HUDEP-2 (cell line): Measurements from ENCODE around the gene CTSF.
"Not testable (repeated sequence)": the region's sequence is repeated elsewhere in the genome, so short reads cannot be mapped to it uniquely, and the experiment has no call there.

Source experiments
- DNase-seq, 76 experiments: peaks; one replicate each; lab custom pipeline; 2025; ENCODE audit not compliant: unreplicated experiment in 76 of 76; lab: John Stamatoyannopoulos, UW

Gene CTSF

GRCh38 chr11:66540598-66540997, 27.8 kb downstream of the CTSF start:
- DNase-seq: not testable (repeated sequence)

- DNase-seq: no peak
Measured at GRCh38 chr11:66539870-66540213, 28.6 kb downstream of the CTSF start.

- no peak for DNase-seq
Measured at GRCh38 chr11:66539170-66539869, 29.1 kb downstream of the CTSF start.

GRCh38 chr11:66532784-66533183, 35.6 kb downstream of the CTSF start:
- DNase-seq: no peak

- DNase-seq: no peak
Measured at GRCh38 chr11:66531841-66532240, 36.6 kb downstream of the CTSF start.

- no peak for DNase-seq
Measured at GRCh38 chr11:66530927-66531709, 37.3 kb downstream of the CTSF start.

- DNase-seq: no peak
Measured at GRCh38 chr11:66529655-66530054, 38.8 kb downstream of the CTSF start.

GRCh38 chr11:66529069-66529468, 39.3 kb downstream of the CTSF start:
- DNase-seq: no peak

GRCh38 chr11:66524304-66525040, 43.9 kb downstream of the CTSF start:
- no peak for DNase-seq

GRCh38 chr11:66523611-66524010, 44.8 kb downstream of the CTSF start:
- no peak for DNase-seq
